Ovary (tissue), 3 donors: ENCODE data around the gene PNMA8B.

ENCODE experiments used
- CTCF ChIP-seq, 3 donors: fragments of 450-650 bp in 2 of 3; fragments of 200-600 bp in 1 of 3; IDR thresholded peaks; one replicate each; pipeline versions ENCODE4 v1.5.1 to v1.8.0; 2016 to 2022; ENCODE audit warnings: antibody characterized with exemption in 3 of 3, mild to moderate bottlenecking in 1 of 3
- POLR2A ChIP-seq: fragments of 450-650 bp; IDR thresholded peaks from one replicate; pipeline ENCODE4 v1.6.1; 2017; ENCODE audit warnings: antibody characterized with exemption, mild to moderate bottlenecking, moderate library complexity
- donor health status: DM: no; HTN: no; CAD: no.

DNA sequence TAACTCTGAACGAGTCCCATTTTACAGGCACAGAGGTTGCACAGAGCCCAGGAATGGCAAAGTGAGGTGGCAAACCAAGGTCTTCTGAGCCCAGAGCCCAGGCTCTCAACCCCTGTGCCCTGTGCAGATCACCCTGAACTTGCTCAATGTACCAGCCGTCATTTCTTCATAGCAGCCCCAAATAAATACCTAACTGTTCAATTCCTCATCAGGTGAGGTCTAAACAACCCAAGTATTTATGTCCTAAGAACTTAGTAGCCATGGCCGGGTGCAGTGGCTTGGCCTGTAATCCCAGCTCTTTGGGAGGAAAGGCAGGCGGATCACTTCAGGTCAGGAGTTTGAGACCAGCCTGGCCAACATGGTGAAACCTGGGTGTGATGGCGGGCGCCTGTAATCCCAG is 21.8 kb upstream of the PNMA8B start:
- TF ChIP-seq POLR2A, result no peak
- no peak for TF ChIP-seq CTCF (IDR thresholded peaks at IDR 0.05)
